ENCODE measurements around the gene TOX3.

DNA sequence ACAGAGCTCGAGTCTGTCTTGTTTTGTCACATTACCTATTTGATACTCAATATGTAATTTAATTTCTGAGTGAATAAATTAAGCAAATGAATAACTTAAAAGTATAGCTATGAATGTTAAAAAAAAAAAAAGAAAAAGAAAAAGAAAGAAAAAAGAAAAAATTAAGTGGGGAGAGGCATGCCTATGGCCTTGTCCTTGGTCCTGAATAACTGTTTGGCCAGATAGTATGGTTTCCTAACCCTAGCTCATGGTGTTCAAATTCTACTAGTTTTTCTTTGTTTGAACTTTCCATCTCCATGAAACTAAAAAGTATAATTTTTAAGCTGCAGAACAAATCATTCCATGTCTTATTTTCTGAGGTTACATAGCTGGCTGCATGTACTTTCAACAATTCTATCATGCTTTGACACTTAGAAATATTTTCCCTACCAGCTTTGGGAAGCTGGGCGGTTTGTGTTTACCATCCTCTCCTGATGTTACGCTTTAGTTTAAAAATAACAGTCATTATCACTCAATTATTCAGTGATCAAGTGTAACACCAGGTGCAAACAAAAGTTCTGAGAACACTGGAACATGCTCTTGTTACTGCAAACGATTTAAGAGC lies 31.8 kb downstream of the TOX3 start:
- TF ChIP-seq EZH2 (IDR thresholded peaks at IDR 0.05; ENCODE audit: insufficient read depth, poor library complexity, severe bottlenecking) (no peak), EZH2phosphoT487 (IDR thresholded peaks at IDR 0.05; ENCODE audit: insufficient read depth, low read depth) (no peak)
